SU-DHL-6 (cell line): ENCODE results near the gene GLYATL1.

Experiments used
- H2AFZ ChIP-seq: fragments of 200-600 bp; sonication (generic); 2 replicates; pipeline ENCODE4 v1.6.1; 2014; ENCODE audit warnings: low read depth, mild to moderate bottlenecking, moderate library complexity, mixed read lengths, antibody characterized with exemption, low read length; ENCODE audit not compliant: severe bottlenecking
- H3F3A ChIP-seq: fragments of 200-600 bp; shearing (Covaris generic); 2 replicates; pipeline ENCODE4 v1.6.0; 2016; ENCODE audit warnings: antibody characterized with exemption, mild to moderate bottlenecking; ENCODE audit not compliant: insufficient read depth
- H3K27ac ChIP-seq: fragments of 200-600 bp; sonication (generic); 2 replicates; pipeline ENCODE4 v1.5.1; 2016; ENCODE audit warnings: low read depth, mild to moderate bottlenecking, low read length, moderate library complexity, mixed read lengths
- H3K27me3 ChIP-seq: fragments of 200-600 bp; sonication (generic), shearing (Covaris generic); 2 replicates; pipeline ENCODE4 v1.6.0; 2014; ENCODE audit warnings: mild to moderate bottlenecking, low read length
- H3K36me3 ChIP-seq: fragments of 200-600 bp; sonication (generic); 2 replicates; pipeline ENCODE4 v1.6.1; 2014; ENCODE audit warnings: mild to moderate bottlenecking, low read length, mixed read lengths
- H3K4me2 ChIP-seq: fragments of 300-600, 200-600 bp; shearing (Covaris generic), sonication (generic); 2 replicates; pipeline ENCODE4 v1.6.0; 2014; ENCODE audit warnings: low read length, low read depth, mild to moderate bottlenecking; ENCODE audit not compliant: poor library complexity, severe bottlenecking
- H3K4me3 ChIP-seq: fragments of 200-600 bp; sonication (generic); 2 replicates; pipeline ENCODE4 v1.5.1; 2014; ENCODE audit warnings: antibody characterized with exemption, low read length, mild to moderate bottlenecking, mixed read lengths; ENCODE audit not compliant: insufficient read depth, poor library complexity, severe bottlenecking
- H3K79me2 ChIP-seq: fragments of 200-600 bp; sonication (generic); 2 replicates; pipeline ENCODE4 v1.6.1; 2014; ENCODE audit warnings: mild to moderate bottlenecking, low read length, moderate library complexity; ENCODE audit not compliant: insufficient read depth
- H3K9ac ChIP-seq: fragments of 200-600 bp; sonication (generic); 2 replicates; pipeline ENCODE4 v1.7.0; 2014; ENCODE audit warnings: mild to moderate bottlenecking, low read length
- H3K9me2 ChIP-seq: fragments of 200-600 bp; sonication (generic); replicated peaks from 2 replicates; pipeline ENCODE4 v1.6.1; 2014; ENCODE audit warnings: low read length; ENCODE audit not compliant: insufficient read depth
- H3K9me3 ChIP-seq: fragments of 200-600 bp; sonication (generic); 2 replicates; pipeline ENCODE4 v1.6.1; 2014; ENCODE audit warnings: low read length, mixed read lengths; ENCODE audit not compliant: insufficient read depth
- H4K20me1 ChIP-seq: fragments of 200-600 bp; sonication (generic); 2 replicates; pipeline ENCODE4 v1.6.1; 2014; ENCODE audit warnings: low read depth, mild to moderate bottlenecking, antibody characterized with exemption, low read length, moderate library complexity, mixed read lengths
- EZH2phosphoT487 ChIP-seq: fragments of 200-600 bp; sonication (generic), shearing (Covaris generic); conservative IDR thresholded peaks from 2 replicates; pipeline ENCODE4 v1.6.1; 2018; ENCODE audit warnings: mild to moderate bottlenecking, antibody characterized with exemption, low read length, moderate library complexity, mixed read lengths
- TF ChIP-seq, protein P1 (sequence below): fragments of 200-600 bp; sonication (generic); IDR thresholded peaks from one replicate; pipeline ENCODE4 v1.5.1; 2017; ENCODE audit warnings: antibody characterized with exemption, mild to moderate bottlenecking, low read length, moderate library complexity; ENCODE audit not compliant: insufficient read depth, poor library complexity, severe bottlenecking

The GLYATL1 gene

DNA sequence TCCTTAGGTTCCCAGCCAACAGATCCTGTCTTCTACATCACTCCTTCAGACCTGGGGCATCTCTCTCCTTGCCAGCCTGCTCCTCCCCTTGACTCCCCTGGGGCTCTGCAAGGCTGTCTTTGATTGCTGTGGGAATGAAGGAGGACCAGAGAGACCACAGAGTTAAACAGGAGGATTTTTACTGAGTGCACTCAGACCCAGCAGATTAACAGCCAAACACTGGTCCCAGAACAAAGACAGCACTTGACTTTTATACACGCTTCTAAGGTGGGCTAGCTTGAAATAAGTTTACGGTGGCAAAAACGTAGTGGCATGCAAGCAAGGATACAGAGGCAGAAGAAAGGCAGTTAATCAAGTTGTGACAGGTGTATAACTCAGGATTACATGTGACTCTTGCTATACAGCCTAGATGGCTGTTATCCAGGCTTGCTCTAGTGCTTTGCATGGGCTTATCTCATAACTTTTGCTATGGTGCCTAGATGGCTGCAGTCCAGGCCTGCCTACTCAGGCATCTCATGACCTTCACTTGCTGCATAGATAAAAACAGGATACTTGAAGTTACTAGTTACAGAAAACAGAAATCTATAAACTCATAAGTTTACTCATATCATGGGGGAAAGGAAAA lies 22.0 kb upstream of the GLYATL1 start:
- no peak overlapping the region for H2AFZ ChIP-seq

DNA sequence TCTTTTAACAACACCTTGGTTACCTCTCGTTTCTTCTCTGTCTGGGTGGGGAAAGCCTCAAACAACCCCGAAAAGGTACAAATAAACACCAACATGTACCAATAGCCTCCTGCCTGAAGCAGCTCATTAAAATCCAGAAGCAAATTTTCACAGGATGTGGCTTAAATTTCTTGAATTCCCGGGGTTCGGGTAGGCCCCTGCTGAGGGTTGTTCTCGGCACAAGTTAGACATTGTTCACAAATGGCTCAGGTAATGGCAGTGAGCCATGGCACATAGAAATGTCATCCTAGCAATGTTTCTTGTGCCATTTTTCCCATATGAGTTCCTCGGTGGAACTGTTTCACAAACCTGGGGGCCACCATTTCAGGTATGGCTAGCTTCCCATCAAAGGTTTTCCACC lies 19.7 kb upstream of the GLYATL1 start:
- H3K9ac ChIP-seq = no peak overlapping the region
- H3K79me2 ChIP-seq = no peaks in the 10 kb centered on the region
- H3K9me3 ChIP-seq = peaks cover 21% of the 10 kb centered on the region; the same call in 1 of the 2 replicates
- H2AFZ ChIP-seq = no peak overlapping the region
- no peaks in the 10 kb centered on the region for H3K36me3 ChIP-seq
- H4K20me1 ChIP-seq = no peaks in the 10 kb centered on the region
- TF ChIP-seq, protein P1, sequence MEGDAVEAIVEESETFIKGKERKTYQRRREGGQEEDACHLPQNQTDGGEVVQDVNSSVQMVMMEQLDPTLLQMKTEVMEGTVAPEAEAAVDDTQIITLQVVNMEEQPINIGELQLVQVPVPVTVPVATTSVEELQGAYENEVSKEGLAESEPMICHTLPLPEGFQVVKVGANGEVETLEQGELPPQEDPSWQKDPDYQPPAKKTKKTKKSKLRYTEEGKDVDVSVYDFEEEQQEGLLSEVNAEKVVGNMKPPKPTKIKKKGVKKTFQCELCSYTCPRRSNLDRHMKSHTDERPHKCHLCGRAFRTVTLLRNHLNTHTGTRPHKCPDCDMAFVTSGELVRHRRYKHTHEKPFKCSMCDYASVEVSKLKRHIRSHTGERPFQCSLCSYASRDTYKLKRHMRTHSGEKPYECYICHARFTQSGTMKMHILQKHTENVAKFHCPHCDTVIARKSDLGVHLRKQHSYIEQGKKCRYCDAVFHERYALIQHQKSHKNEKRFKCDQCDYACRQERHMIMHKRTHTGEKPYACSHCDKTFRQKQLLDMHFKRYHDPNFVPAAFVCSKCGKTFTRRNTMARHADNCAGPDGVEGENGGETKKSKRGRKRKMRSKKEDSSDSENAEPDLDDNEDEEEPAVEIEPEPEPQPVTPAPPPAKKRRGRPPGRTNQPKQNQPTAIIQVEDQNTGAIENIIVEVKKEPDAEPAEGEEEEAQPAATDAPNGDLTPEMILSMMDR = no peak
- TF ChIP-seq EZH2phosphoT487 = no peak
- H3K4me3 ChIP-seq = no peak overlapping the region
- no peaks in the 10 kb centered on the region for H3K9me2 ChIP-seq
- H3K27ac ChIP-seq = no peak overlapping the region
- no peaks in the 10 kb centered on the region for H3F3A ChIP-seq
- H3K4me2 ChIP-seq = no peak overlapping the region
- no peaks in the 10 kb centered on the region for H3K27me3 ChIP-seq

More for the DNA sequence above, 22.0 kb upstream of the GLYATL1 start:
- H3K4me2 ChIP-seq = no peak overlapping the region
- no peaks in the 10 kb centered on the region for H3K27me3 ChIP-seq
- no peak overlapping the region for H3K9ac ChIP-seq
- no peaks in the 10 kb centered on the region for H3F3A ChIP-seq
- H3K4me3 ChIP-seq = no peak overlapping the region
- H3K9me2 ChIP-seq = no peaks in the 10 kb centered on the region
- no peak for TF ChIP-seq EZH2phosphoT487
- TF ChIP-seq, protein P1 = no peak
- peaks cover 21% of the 10 kb centered on the region; the same call in 1 of the 2 replicates for H3K9me3 ChIP-seq
- no peaks in the 10 kb centered on the region for H3K36me3 ChIP-seq
- H4K20me1 ChIP-seq = no peaks in the 10 kb centered on the region
- H3K79me2 ChIP-seq = no peaks in the 10 kb centered on the region
- no peak overlapping the region for H3K27ac ChIP-seq

DNA sequence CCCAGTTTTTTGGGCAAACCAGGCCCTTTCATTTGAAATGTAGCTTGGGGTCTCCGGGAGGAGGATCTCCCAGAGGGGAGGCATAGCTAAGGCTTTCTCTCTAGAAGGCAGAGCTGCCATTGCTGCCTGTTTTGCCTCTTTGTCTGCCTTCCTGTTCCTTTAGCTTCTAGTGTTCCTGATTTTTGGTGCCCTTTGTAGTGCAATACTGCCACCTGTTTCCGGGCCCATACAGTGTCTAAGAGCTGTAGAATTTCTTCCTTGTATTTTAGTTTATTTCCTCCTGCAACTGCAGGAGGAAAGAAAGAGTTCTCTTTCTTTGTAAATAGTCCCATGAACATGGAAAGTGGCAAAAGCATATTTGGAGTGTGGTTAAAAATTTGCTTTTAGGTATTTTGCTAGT lies 19.3 kb upstream of the GLYATL1 start:
- Histone ChIP-seq H2AFZ (no peak overlapping the region), H3K9me3 (peaks cover 21% of the 10 kb centered on the region; the same call in 1 of the 2 replicates), H3K4me3 (no peak overlapping the region), H3K9me2 (no peaks in the 10 kb centered on the region), H3K27me3 (no peaks in the 10 kb centered on the region), H3K27ac (no peak overlapping the region), H3K9ac (no peak overlapping the region), H3K4me2 (no peak overlapping the region), H4K20me1 (no peaks in the 10 kb centered on the region), H3F3A (no peaks in the 10 kb centered on the region), H3K36me3 (no peaks in the 10 kb centered on the region), H3K79me2 (no peaks in the 10 kb centered on the region)
- TF ChIP-seq EZH2phosphoT487 = no peak
- TF ChIP-seq, protein P1 = no peak
